ENCODE measurements around the gene FOXE3. TPM values are rescaled to one million over a fixed set of nuclear protein-coding genes. Genes with fewer than 3 reads are reported as not detected.

The FOXE3 gene
- total RNA-seq, 1 donor from 2014 or later: 0.35 TPM

DNA sequence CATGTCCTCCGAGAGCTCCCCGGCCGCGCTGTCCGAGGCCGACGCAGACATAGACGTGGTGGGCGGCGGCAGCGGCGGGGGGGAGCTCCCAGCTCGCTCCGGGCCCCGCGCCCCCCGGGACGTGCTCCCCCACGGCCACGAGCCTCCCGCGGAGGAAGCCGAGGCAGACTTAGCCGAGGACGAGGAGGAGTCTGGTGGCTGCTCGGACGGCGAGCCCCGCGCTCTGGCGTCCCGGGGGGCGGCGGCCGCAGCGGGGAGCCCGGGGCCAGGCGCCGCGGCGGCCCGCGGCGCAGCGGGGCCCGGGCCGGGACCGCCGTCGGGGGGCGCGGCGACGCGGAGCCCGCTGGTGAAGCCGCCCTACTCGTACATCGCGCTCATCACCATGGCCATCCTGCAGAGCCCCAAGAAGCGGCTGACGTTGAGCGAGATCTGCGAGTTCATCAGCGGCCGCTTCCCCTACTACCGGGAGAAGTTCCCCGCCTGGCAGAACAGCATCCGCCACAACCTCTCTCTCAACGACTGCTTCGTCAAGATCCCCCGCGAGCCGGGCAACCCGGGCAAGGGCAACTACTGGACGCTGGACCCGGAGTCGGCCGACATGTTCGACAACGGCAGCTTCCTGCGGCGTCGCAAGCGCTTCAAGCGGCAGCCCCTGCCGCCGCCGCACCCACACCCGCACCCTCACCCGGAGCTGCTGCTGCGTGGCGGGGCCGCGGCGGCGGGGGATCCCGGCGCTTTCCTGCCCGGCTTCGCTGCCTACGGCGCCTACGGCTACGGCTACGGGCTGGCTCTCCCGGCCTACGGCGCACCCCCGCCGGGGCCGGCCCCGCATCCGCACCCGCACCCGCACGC lies 22.3 kb downstream of the FOXE3 start:
- Mint-ChIP-seq H3K4me3 (peak overlapping the region; percentile 84), H3K9me3 (no peaks in the 10 kb centered on the region), H3K36me3 (ENCODE audit: low read depth) (no peaks in the 10 kb centered on the region), H3K27ac (ENCODE audit: unreplicated experiment) (no peak overlapping the region), H3K4me1 (peaks cover 30% of the 10 kb centered on the region), H3K27me3 (ENCODE audit: low read depth) (peaks cover 40% of the 10 kb centered on the region)
- TF ChIP-seq, protein P1, sequence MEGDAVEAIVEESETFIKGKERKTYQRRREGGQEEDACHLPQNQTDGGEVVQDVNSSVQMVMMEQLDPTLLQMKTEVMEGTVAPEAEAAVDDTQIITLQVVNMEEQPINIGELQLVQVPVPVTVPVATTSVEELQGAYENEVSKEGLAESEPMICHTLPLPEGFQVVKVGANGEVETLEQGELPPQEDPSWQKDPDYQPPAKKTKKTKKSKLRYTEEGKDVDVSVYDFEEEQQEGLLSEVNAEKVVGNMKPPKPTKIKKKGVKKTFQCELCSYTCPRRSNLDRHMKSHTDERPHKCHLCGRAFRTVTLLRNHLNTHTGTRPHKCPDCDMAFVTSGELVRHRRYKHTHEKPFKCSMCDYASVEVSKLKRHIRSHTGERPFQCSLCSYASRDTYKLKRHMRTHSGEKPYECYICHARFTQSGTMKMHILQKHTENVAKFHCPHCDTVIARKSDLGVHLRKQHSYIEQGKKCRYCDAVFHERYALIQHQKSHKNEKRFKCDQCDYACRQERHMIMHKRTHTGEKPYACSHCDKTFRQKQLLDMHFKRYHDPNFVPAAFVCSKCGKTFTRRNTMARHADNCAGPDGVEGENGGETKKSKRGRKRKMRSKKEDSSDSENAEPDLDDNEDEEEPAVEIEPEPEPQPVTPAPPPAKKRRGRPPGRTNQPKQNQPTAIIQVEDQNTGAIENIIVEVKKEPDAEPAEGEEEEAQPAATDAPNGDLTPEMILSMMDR (conservative IDR thresholded peaks at IDR 0.05): no peak
- no peak for DNase-seq (ENCODE audit: low read depth, low spot score)

DNA sequence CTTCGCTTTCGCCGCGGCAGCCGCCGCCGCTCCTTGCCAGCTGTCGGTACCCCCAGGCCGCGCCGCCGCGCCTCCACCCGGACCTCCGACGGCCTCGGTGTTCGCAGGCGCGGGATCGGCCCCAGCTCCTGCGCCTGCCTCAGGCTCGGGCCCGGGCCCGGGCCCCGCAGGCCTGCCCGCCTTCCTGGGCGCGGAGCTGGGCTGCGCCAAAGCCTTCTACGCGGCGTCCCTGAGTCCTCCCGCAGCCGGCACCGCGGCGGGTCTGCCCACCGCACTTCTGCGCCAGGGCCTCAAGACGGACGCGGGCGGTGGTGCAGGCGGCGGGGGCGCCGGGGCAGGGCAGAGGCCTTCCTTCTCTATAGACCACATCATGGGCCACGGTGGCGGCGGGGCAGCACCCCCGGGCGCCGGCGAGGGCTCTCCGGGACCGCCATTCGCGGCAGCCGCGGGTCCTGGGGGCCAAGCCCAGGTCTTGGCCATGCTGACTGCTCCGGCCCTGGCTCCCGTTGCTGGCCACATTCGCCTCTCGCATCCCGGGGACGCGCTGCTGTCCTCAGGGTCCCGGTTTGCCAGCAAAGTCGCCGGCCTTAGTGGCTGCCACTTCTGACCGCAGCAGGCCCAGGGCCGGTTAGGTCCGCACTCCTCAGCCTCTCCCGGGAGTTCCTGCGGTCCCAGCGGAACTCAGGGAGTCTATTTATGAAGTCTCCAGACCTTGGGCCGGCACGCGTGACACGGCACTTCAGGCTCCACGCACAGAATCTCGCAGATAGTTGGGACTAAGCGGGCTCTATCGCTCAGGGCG lies 23.1 kb downstream of the FOXE3 start:
- H3K9me3 Mint-ChIP-seq: no peaks in the 10 kb centered on the region
- H3K27me3 Mint-ChIP-seq (ENCODE audit: low read depth): peaks cover 31% of the 10 kb centered on the region
- H3K36me3 Mint-ChIP-seq (ENCODE audit: low read depth): peaks cover 2% of the 10 kb centered on the region
- H3K4me1 Mint-ChIP-seq: peaks cover 24% of the 10 kb centered on the region
- no peak overlapping the region for H3K4me3 Mint-ChIP-seq
- H3K27ac Mint-ChIP-seq (ENCODE audit: unreplicated experiment): no peak overlapping the region
- no peak for DNase-seq (ENCODE audit: low read depth, low spot score)
- TF ChIP-seq, protein P1 (conservative IDR thresholded peaks at IDR 0.05): no peak

- H3K4me1 Mint-ChIP-seq: peaks cover 18% of the 10 kb centered on the region
- H3K27ac Mint-ChIP-seq (ENCODE audit: unreplicated experiment): no peak overlapping the region
- H3K36me3 Mint-ChIP-seq (ENCODE audit: low read depth): peaks cover 5% of the 10 kb centered on the region
- H3K9me3 Mint-ChIP-seq: no peaks in the 10 kb centered on the region
- TF ChIP-seq, protein P1 (conservative IDR thresholded peaks at IDR 0.05): no peak
- no peak overlapping the region for H3K4me3 Mint-ChIP-seq
- peaks cover 24% of the 10 kb centered on the region for H3K27me3 Mint-ChIP-seq (ENCODE audit: low read depth)
- DNase-seq (ENCODE audit: low read depth, low spot score): no peak
These were observed 23.9 kb downstream of the FOXE3 start for GRCh38 chr1:47439819-47440598.

DNA sequence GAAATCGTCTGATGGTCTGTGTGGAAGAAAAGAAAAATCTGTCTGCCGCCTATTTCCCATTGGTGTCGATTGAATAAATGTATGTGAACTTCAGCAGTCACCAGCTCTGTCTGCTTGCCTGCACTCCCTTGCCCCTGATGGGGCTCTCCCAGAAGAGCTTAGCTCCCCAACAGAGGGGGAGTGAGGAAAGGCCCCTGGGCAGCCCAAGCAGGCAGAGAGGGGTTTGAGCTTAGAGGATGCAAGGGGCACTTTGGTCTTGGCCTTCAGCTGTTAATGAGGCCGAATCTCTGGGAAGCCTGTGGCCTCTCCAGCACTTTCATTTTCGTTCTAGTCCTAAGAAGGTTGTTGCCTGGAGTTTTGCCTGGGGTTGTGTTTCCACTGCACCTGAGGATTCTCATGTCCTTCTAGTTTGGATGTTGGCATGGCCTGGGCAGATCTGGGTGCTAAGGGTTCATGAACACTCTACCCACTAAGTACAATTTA lies 24.6 kb downstream of the FOXE3 start:
- Mint-ChIP-seq H3K36me3 (ENCODE audit: low read depth) (peaks cover 5% of the 10 kb centered on the region), H3K27ac (ENCODE audit: unreplicated experiment) (no peak overlapping the region), H3K4me1 (peaks cover 16% of the 10 kb centered on the region), H3K4me3 (no peak overlapping the region), H3K27me3 (ENCODE audit: low read depth) (peaks cover 17% of the 10 kb centered on the region), H3K9me3 (no peaks in the 10 kb centered on the region)
- no peak for DNase-seq (ENCODE audit: low read depth, low spot score)
- TF ChIP-seq, protein P1 (conservative IDR thresholded peaks at IDR 0.05): no peak
